ENCODE measurements around the gene MAPKAPK2.
"Not testable (repeated sequence)": the region's sequence is repeated elsewhere in the genome, so short reads cannot be mapped to it uniquely, and the experiment has no call there.

MAPKAPK2 gene

GRCh38 chr1:206753141-206753540, 68.4 kb downstream of the MAPKAPK2 start:
- Histone ChIP-seq H3K27me3 (ENCODE audit: control insufficient read depth in 1 of 2, insufficient read depth in 2 of 2, low read length in 2 of 2) (peaks cover 0 to 4% of the 10 kb centered on the region in 2 donors), H3K9ac (ENCODE audit: low read depth in 1 of 2, low read length in 2 of 2) (no peak overlapping the region)

GRCh38 chr1:206754011-206754410, 69.3 kb downstream of the MAPKAPK2 start:
- no peaks in the 10 kb centered on the region for H3K4me1 ChIP-seq (ENCODE audit: control insufficient read depth in 1 of 2, insufficient read depth in 2 of 2, low read length in 2 of 2)
- peaks cover 0 to 4% of the 10 kb centered on the region in 2 donors for H3K27me3 ChIP-seq (ENCODE audit: control insufficient read depth in 1 of 2, insufficient read depth in 2 of 2, low read length in 2 of 2)
- no peak overlapping the region for H3K4me3 ChIP-seq (ENCODE audit: low read depth in 1 of 2, low read length in 2 of 2)
- no peaks in the 10 kb centered on the region for H3K36me3 ChIP-seq (ENCODE audit: control insufficient read depth in 1 of 2, insufficient read depth in 2 of 2, low read length in 2 of 2)
- no peaks in the 10 kb centered on the region for H3K9me3 ChIP-seq (ENCODE audit: control insufficient read depth in 1 of 2, low read length in 2 of 2)
- no peak overlapping the region for H3K27ac ChIP-seq (ENCODE audit: low read depth, low read length)
- H3K9ac ChIP-seq (ENCODE audit: low read depth in 1 of 2, low read length in 2 of 2) = no peak overlapping the region

More at GRCh38 chr1:206753141-206753540, 68.4 kb downstream of the MAPKAPK2 start:
- Histone ChIP-seq H3K36me3 (ENCODE audit: control insufficient read depth in 1 of 2, insufficient read depth in 2 of 2, low read length in 2 of 2) (no peaks in the 10 kb centered on the region), H3K4me3 (ENCODE audit: low read depth in 1 of 2, low read length in 2 of 2) (no peak overlapping the region), H3K27ac (ENCODE audit: low read depth, low read length) (no peak overlapping the region), H3K9me3 (ENCODE audit: control insufficient read depth in 1 of 2, low read length in 2 of 2) (no peaks in the 10 kb centered on the region), H3K4me1 (ENCODE audit: control insufficient read depth in 1 of 2, insufficient read depth in 2 of 2, low read length in 2 of 2) (no peaks in the 10 kb centered on the region)

DNA sequence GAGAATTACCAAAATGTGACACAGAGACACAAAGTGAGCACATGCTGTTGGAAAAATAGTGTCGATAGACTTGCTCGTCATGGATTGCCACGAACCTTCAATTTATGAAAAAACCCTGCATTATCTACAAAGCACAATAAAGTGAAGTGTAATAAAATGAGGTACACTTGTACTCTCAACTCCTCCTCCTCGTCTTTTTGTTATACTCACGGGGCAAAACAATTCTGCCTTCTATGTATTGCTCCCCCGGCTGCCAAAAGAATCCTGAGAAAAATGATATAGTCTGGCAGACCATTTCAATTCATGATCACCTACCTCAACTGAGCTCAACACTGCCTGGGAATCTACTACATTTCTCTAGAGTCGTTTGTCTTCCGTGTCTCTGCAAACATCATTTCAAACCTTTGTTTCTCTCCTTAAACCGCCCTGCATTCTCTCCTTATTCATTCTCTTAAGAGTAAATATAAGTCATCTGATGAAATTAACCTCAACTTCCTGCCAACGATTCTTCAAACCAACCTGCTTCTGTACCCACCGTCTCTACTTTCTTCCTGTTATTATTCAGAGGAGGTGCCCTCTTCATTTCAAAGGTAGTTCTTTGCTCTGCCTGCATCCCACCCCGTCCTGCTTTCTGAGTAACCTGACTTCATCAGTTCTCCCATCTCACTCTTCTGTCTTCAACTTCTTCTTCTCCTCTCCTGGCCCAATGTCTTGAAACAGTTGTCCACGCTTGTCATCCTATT, 73.0 kb downstream of the MAPKAPK2 start:
- no peak overlapping the region for H3K27ac ChIP-seq (ENCODE audit: low read depth, low read length)
- H3K9ac ChIP-seq (ENCODE audit: low read depth in 1 of 2, low read length in 2 of 2) = no peak overlapping the region
- H3K4me3 ChIP-seq (ENCODE audit: low read depth in 1 of 2, low read length in 2 of 2) = no peak overlapping the region
- H3K27me3 ChIP-seq (ENCODE audit: control insufficient read depth in 1 of 2, insufficient read depth in 2 of 2, low read length in 2 of 2) = peaks cover 0 to 3% of the 10 kb centered on the region in 2 donors
- H3K4me1 ChIP-seq (ENCODE audit: control insufficient read depth in 1 of 2, insufficient read depth in 2 of 2, low read length in 2 of 2) = no peaks in the 10 kb centered on the region
- H3K9me3 ChIP-seq (ENCODE audit: control insufficient read depth in 1 of 2, low read length in 2 of 2) = no peaks in the 10 kb centered on the region
- H3K36me3 ChIP-seq (ENCODE audit: control insufficient read depth in 1 of 2, insufficient read depth in 2 of 2, low read length in 2 of 2) = no peaks in the 10 kb centered on the region

GRCh38 chr1:206760590-206760989, 75.9 kb downstream of the MAPKAPK2 start:
- Histone ChIP-seq H3K9me3 (ENCODE audit: control insufficient read depth in 1 of 2, low read length in 2 of 2) (no peaks in the 10 kb centered on the region), H3K4me3 (ENCODE audit: low read depth in 1 of 2, low read length in 2 of 2) (no peak overlapping the region), H3K27me3 (ENCODE audit: control insufficient read depth in 1 of 2, insufficient read depth in 2 of 2, low read length in 2 of 2) (peaks cover 0 to 3% of the 10 kb centered on the region in 2 donors), H3K4me1 (ENCODE audit: control insufficient read depth in 1 of 2, insufficient read depth in 2 of 2, low read length in 2 of 2) (no peaks in the 10 kb centered on the region), H3K9ac (ENCODE audit: low read depth in 1 of 2, low read length in 2 of 2) (no peak overlapping the region), H3K27ac (ENCODE audit: low read depth, low read length) (no peak overlapping the region), H3K36me3 (ENCODE audit: control insufficient read depth in 1 of 2, insufficient read depth in 2 of 2, low read length in 2 of 2) (no peaks in the 10 kb centered on the region)

DNA sequence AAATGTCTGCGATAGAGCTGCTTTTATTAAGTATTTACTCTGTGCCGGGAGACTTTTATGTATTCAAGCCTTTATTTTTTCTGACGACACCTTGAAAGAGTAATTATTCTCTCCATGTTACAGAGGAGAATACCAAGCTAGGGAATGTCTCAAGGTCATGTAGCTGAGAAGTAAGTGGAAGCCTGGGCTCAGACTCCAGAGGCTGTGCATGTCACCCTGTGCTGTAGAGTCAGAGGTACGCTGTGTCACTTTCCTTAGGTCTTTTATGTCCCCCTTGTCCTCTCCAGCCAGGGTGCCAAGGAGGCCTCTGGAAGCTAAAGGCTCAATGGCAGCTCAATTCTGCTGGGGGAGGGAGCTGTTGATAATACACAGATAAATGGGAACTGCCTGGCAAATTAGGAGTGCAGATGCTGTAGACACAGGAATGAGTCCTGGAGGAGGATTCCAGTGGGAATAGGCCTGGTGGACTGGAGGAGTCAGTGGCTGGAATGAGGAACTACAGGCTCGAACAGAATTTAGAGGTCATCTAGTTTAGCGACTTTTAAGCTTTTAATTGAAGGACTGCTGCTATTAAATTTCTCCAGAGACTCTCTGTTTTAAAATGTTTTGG, 76.6 kb downstream of the MAPKAPK2 start:
- Histone ChIP-seq H3K27me3 (ENCODE audit: control insufficient read depth in 1 of 2, insufficient read depth in 2 of 2, low read length in 2 of 2) (peaks cover 0 to 3% of the 10 kb centered on the region in 2 donors), H3K4me3 (ENCODE audit: low read depth in 1 of 2, low read length in 2 of 2) (no peak overlapping the region), H3K27ac (ENCODE audit: low read depth, low read length) (no peak overlapping the region), H3K4me1 (ENCODE audit: control insufficient read depth in 1 of 2, insufficient read depth in 2 of 2, low read length in 2 of 2) (no peaks in the 10 kb centered on the region), H3K9me3 (ENCODE audit: control insufficient read depth in 1 of 2, low read length in 2 of 2) (no peaks in the 10 kb centered on the region), H3K9ac (ENCODE audit: low read depth in 1 of 2, low read length in 2 of 2) (no peak overlapping the region), H3K36me3 (ENCODE audit: control insufficient read depth in 1 of 2, insufficient read depth in 2 of 2, low read length in 2 of 2) (no peaks in the 10 kb centered on the region)

- not testable (repeated sequence) for H3K27me3 ChIP-seq (ENCODE audit: control insufficient read depth in 1 of 2, insufficient read depth in 2 of 2, low read length in 2 of 2); H3K9ac ChIP-seq (ENCODE audit: low read depth in 1 of 2, low read length in 2 of 2); H3K27ac ChIP-seq (ENCODE audit: low read depth, low read length); H3K9me3 ChIP-seq (ENCODE audit: control insufficient read depth in 1 of 2, low read length in 2 of 2); H3K4me1 ChIP-seq (ENCODE audit: control insufficient read depth in 1 of 2, insufficient read depth in 2 of 2, low read length in 2 of 2); H3K4me3 ChIP-seq (ENCODE audit: low read depth in 1 of 2, low read length in 2 of 2); H3K36me3 ChIP-seq (ENCODE audit: control insufficient read depth in 1 of 2, insufficient read depth in 2 of 2, low read length in 2 of 2)
Measured at GRCh38 chr1:206762741-206763364, 78.1 kb downstream of the MAPKAPK2 start.

DNA sequence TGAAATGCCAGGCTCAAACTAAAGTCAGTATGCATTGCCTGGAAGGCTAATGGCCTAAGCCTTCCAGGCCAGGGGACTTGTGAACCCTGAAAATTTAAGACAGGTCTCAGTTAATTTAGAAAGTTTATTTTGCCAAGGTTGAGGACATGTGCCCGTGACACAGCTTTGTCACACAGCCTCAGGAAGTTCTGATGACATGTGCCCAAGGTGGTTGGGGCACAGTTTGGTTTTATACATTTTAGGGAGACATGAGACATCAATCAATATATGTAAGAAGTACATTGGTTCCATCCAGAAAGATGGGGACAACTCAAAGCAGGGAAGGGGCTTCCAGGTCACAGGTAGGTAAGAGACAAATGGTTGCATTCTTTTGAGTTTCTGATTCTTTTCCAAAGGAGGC, 81.1 kb downstream of the MAPKAPK2 start:
- H3K27ac ChIP-seq (ENCODE audit: low read depth, low read length); H3K4me3 ChIP-seq (ENCODE audit: low read depth in 1 of 2, low read length in 2 of 2); H3K9ac ChIP-seq (ENCODE audit: low read depth in 1 of 2, low read length in 2 of 2); H3K9me3 ChIP-seq (ENCODE audit: control insufficient read depth in 1 of 2, low read length in 2 of 2); H3K27me3 ChIP-seq (ENCODE audit: control insufficient read depth in 1 of 2, insufficient read depth in 2 of 2, low read length in 2 of 2); H3K36me3 ChIP-seq (ENCODE audit: control insufficient read depth in 1 of 2, insufficient read depth in 2 of 2, low read length in 2 of 2): not testable (repeated sequence)
- H3K4me1 ChIP-seq (ENCODE audit: control insufficient read depth in 1 of 2, insufficient read depth in 2 of 2, low read length in 2 of 2) = peaks cover 0 to 17% of the 10 kb centered on the region in 2 donors

GRCh38 chr1:206766251-206766856, 81.6 kb downstream of the MAPKAPK2 start:
- peaks cover 0 to 19% of the 10 kb centered on the region in 2 donors for H3K4me1 ChIP-seq (ENCODE audit: control insufficient read depth in 1 of 2, insufficient read depth in 2 of 2, low read length in 2 of 2)
- H3K27ac ChIP-seq (ENCODE audit: low read depth, low read length) = no peak overlapping the region

GRCh38 chr1:206768472-206769303, 84.0 kb downstream of the MAPKAPK2 start:
- H3K9ac ChIP-seq (ENCODE audit: low read depth in 1 of 2, low read length in 2 of 2) = no peak overlapping the region
- peaks cover 3 to 4% of the 10 kb centered on the region in 2 donors for H3K27me3 ChIP-seq (ENCODE audit: control insufficient read depth in 1 of 2, insufficient read depth in 2 of 2, low read length in 2 of 2)
- H3K27ac ChIP-seq (ENCODE audit: low read depth, low read length) = no peak overlapping the region
- peaks cover 0 to 19% of the 10 kb centered on the region in 2 donors for H3K4me1 ChIP-seq (ENCODE audit: control insufficient read depth in 1 of 2, insufficient read depth in 2 of 2, low read length in 2 of 2)
- H3K36me3 ChIP-seq (ENCODE audit: control insufficient read depth in 1 of 2, insufficient read depth in 2 of 2, low read length in 2 of 2) = no peaks in the 10 kb centered on the region
- H3K9me3 ChIP-seq (ENCODE audit: control insufficient read depth in 1 of 2, low read length in 2 of 2) = no peaks in the 10 kb centered on the region
- peak overlapping the region in 1 of 2 donors; percentile 18 for H3K4me3 ChIP-seq (ENCODE audit: low read depth in 1 of 2, low read length in 2 of 2)

More at GRCh38 chr1:206766251-206766856, 81.6 kb downstream of the MAPKAPK2 start:
- Histone ChIP-seq H3K9me3 (ENCODE audit: control insufficient read depth in 1 of 2, low read length in 2 of 2) (no peaks in the 10 kb centered on the region), H3K4me3 (ENCODE audit: low read depth in 1 of 2, low read length in 2 of 2) (no peak overlapping the region), H3K36me3 (ENCODE audit: control insufficient read depth in 1 of 2, insufficient read depth in 2 of 2, low read length in 2 of 2) (no peaks in the 10 kb centered on the region), H3K9ac (ENCODE audit: low read depth in 1 of 2, low read length in 2 of 2) (no peak overlapping the region), H3K27me3 (ENCODE audit: control insufficient read depth in 1 of 2, insufficient read depth in 2 of 2, low read length in 2 of 2) (peaks cover 0 to 3% of the 10 kb centered on the region in 2 donors)
